IPS-NIHi11 (cell line): Measurements from ENCODE around the gene WSB1.

Source experiments
- DNase-seq: peaks from one replicate; pipeline ENCODE4 v3.0.0; 2012; ENCODE audit warnings: mixed read lengths, low spot score

Gene WSB1

GRCh38 chr17:27338536-27338985 is 44.6 kb downstream of the WSB1 start:
- DNase-seq = no peak

- no peak for DNase-seq
Observed at GRCh38 chr17:27339198-27339835, 45.4 kb downstream of the WSB1 start.

- DNase-seq = no peak
Observed at GRCh38 chr17:27339836-27340550, 46.1 kb downstream of the WSB1 start.

- no peak for DNase-seq
Observed at GRCh38 chr17:27340575-27340974, 46.7 kb downstream of the WSB1 start.

- no peak for DNase-seq
Observed at GRCh38 chr17:27341041-27341471, 47.1 kb downstream of the WSB1 start.

- no peak for DNase-seq
Observed at GRCh38 chr17:27342059-27342458, 48.1 kb downstream of the WSB1 start.

GRCh38 chr17:27343294-27343693 is 49.4 kb downstream of the WSB1 start:
- DNase-seq = no peak

GRCh38 chr17:27343977-27344607 is 50.2 kb downstream of the WSB1 start:
- no peak for DNase-seq

GRCh38 chr17:27345141-27345904 is 51.4 kb downstream of the WSB1 start:
- peak; percentile 58 for DNase-seq

GRCh38 chr17:27346228-27346899 is 52.5 kb downstream of the WSB1 start:
- DNase-seq = no peak

- DNase-seq = no peak
Observed at GRCh38 chr17:27348196-27348595, 54.3 kb downstream of the WSB1 start.

GRCh38 chr17:27349540-27350021 is 55.7 kb downstream of the WSB1 start:
- DNase-seq = peak; percentile 46

- DNase-seq = no peak
Observed at GRCh38 chr17:27351759-27352158, 57.8 kb downstream of the WSB1 start.

- DNase-seq = no peak
Observed at GRCh38 chr17:27352448-27353032, 58.6 kb downstream of the WSB1 start.

GRCh38 chr17:27353033-27353460 is 59.1 kb downstream of the WSB1 start:
- DNase-seq = no peak

- DNase-seq = peak; percentile 97
Observed at GRCh38 chr17:27353461-27354050, 59.6 kb downstream of the WSB1 start.

GRCh38 chr17:27354051-27354490 is 60.2 kb downstream of the WSB1 start:
- no peak for DNase-seq

GRCh38 chr17:27354491-27355081 is 60.7 kb downstream of the WSB1 start:
- DNase-seq = no peak

GRCh38 chr17:27355419-27355818 is 61.5 kb downstream of the WSB1 start:
- DNase-seq = no peak

- DNase-seq = no peak
Observed at GRCh38 chr17:27356091-27356705, 62.3 kb downstream of the WSB1 start.
